ENCODE results near the gene LRRC28. TPM values are rescaled to one million over a fixed set of nuclear protein-coding genes. Genes with fewer than 3 reads are reported as not detected.

The LRRC28 gene
- 13.6 to 17.7 TPM (median 15.3 TPM) in 5 replicates for total RNA-seq (2022; extraction: Qiagen RNA extraction; ENCODE audit: low read depth)

GRCh38 chr15:99250857-99251841 lies at the start of gene LRRC28:
LRRC28 (plus strand) TSS chr15:99251481; CDS start chr15:99255958, 4,477 bp downstream.

GRCh38 chr15:99249270-99249841 lies 1.9 kb upstream of the LRRC28 start, which contains the start of gene TTC23:
TTC23 (minus strand) TSS chr15:99249581; CDS start chr15:99228712, 20,869 bp downstream.

Other genes with a start within 250 kb of the LRRC28 start
- 0.06 TPM in 1 of 5 replicates, not detected in the others for gene PGPEP1L, start 243.7 kb upstream of the LRRC28 start, total RNA-seq (2022; extraction: Qiagen RNA extraction; ENCODE audit: low read depth)
- gene SYNM, start 146.4 kb upstream of the LRRC28 start, total RNA-seq (2022; extraction: Qiagen RNA extraction; ENCODE audit: low read depth) = 35.6 to 44.9 TPM (median 43.0 TPM) in 5 replicates
- gene TTC23, start 1.9 kb upstream of the LRRC28 start, total RNA-seq (2022; extraction: Qiagen RNA extraction; ENCODE audit: low read depth) = 9.6 to 12.7 TPM (median 12.0 TPM) in 5 replicates